Measurements from ENCODE around the gene ODF4.
"Not testable (repeated sequence)": the region's sequence is repeated elsewhere in the genome, so short reads cannot be mapped to it uniquely, and the experiment has no call there.

Gene ODF4

GRCh38 chr17:8371786-8372185 is 32.1 kb downstream of the ODF4 start:
- DNase-seq = no peak

- no peak for DNase-seq
These were observed 32.8 kb downstream of the ODF4 start for GRCh38 chr17:8372422-8372821.

GRCh38 chr17:8373856-8374255 is 34.2 kb downstream of the ODF4 start:
- not testable (repeated sequence) for DNase-seq

GRCh38 chr17:8375738-8376259 is 36.2 kb downstream of the ODF4 start:
- DNase-seq = no peak

GRCh38 chr17:8376271-8377067 is 36.8 kb downstream of the ODF4 start, which contains the start of gene KRABD2:
KRABD2 (minus strand) TSS chr17:8376704.
- peak; percentile 93 for DNase-seq

- no peak for DNase-seq
These were observed 37.8 kb downstream of the ODF4 start for GRCh38 chr17:8377422-8377821.

GRCh38 chr17:8378117-8378516 is 38.5 kb downstream of the ODF4 start:
- not testable (repeated sequence) for DNase-seq

- DNase-seq = no peak
These were observed 40.4 kb downstream of the ODF4 start for GRCh38 chr17:8380049-8380448.

- DNase-seq = no peak
These were observed 42.6 kb downstream of the ODF4 start for GRCh38 chr17:8382052-8382879.

GRCh38 chr17:8382880-8383142 is 43.2 kb downstream of the ODF4 start:
- DNase-seq = no peak

- peak; percentile 100 for DNase-seq
These were observed 43.6 kb downstream of the ODF4 start, which contains the start of gene RPL26 for GRCh38 chr17:8383143-8383822. RPL26 (minus strand) TSS chr17:8383193; CDS start chr17:8382310, 883 bp downstream.

GRCh38 chr17:8384801-8385378 is 45.2 kb downstream of the ODF4 start:
- DNase-seq = no peak

GRCh38 chr17:8386841-8387240 is 47.2 kb downstream of the ODF4 start:
- no peak for DNase-seq

- no peak for DNase-seq
These were observed 48.4 kb downstream of the ODF4 start for GRCh38 chr17:8387914-8388651.

- no peak for DNase-seq
These were observed 52.1 kb downstream of the ODF4 start for GRCh38 chr17:8391711-8392110.

- DNase-seq = no peak
These were observed 52.6 kb downstream of the ODF4 start for GRCh38 chr17:8392274-8392673.

- DNase-seq = no peak
These were observed 53.2 kb downstream of the ODF4 start for GRCh38 chr17:8392674-8393469.

GRCh38 chr17:8393470-8394231 is 54.0 kb downstream of the ODF4 start:
- DNase-seq = no peak

- DNase-seq = not testable (repeated sequence)
These were observed 54.9 kb downstream of the ODF4 start for GRCh38 chr17:8394497-8394896.
